Gastrocnemius medialis (tissue), 4 donors: Measurements from ENCODE around the gene CCDC171. TPM values are rescaled to one million over a fixed set of nuclear protein-coding genes. Genes with fewer than 3 reads are reported as not detected.

Experiments used
- ATAC-seq, 2 donors: fragments of 150-250 bp; one replicate each; pipeline ENCODE4 v1.9.1; 2016
- DNase-seq, 2 donors: peaks; one replicate each; pipeline ENCODE4 v3.0.0-alpha.2; 2019
- H3K27ac ChIP-seq, 4 donors: fragments of 200-600 bp; sonication (generic); 1 replicate in 1 of 4; 2 replicates in 3 of 4; pipeline ENCODE4 v1.5.1; 2016 to 2018; ENCODE audit warnings: mild to moderate bottlenecking in 2 of 4, moderate library complexity in 1 of 4
- H3K27me3 ChIP-seq, 3 donors: fragments of 200-600 bp; sonication (generic) in 2 of 3; 1 replicate in 1 of 3; 2 replicates in 2 of 3; pipeline versions ENCODE4 v1.5.1 to v1.6.0; 2016 to 2019; ENCODE audit warnings: mild to moderate bottlenecking in 1 of 3, moderate library complexity in 1 of 3
- H3K36me3 ChIP-seq, 2 donors: fragments of 200-600 bp; sonication (generic) in 1 of 2; one replicate each; pipeline ENCODE4 v1.5.1; 2017 to 2018
- H3K4me1 ChIP-seq, 2 donors: fragments of 200-600 bp; sonication (generic) in 1 of 2; one replicate each; pipeline ENCODE4 v1.5.1; 2016 to 2017; ENCODE audit warnings: mild to moderate bottlenecking in 2 of 2
- H3K4me3 ChIP-seq, 4 donors: fragments of 200-600 bp; sonication (generic) in 3 of 4; 1 replicate in 1 of 4; 2 replicates in 3 of 4; pipeline ENCODE4 v1.5.1; 2016 to 2019; ENCODE audit warnings: mild to moderate bottlenecking in 2 of 4
- H3K9me3 ChIP-seq, 3 donors: fragments of 200-600 bp; sonication (generic) in 2 of 3; 1 replicate in 1 of 3; 2 replicates in 2 of 3; pipeline ENCODE4 v1.5.1; 2016 to 2019
- CTCF ChIP-seq, 5 experiments: fragments of 450-650 bp in 3 of 5; fragments of 200-600 bp in 2 of 5; sonication (generic) in 2 of 5; IDR thresholded peaks in 4 of 5; conservative IDR thresholded peaks in 1 of 5; 1 replicate in 4 of 5; 2 replicates in 1 of 5; pipeline ENCODE4 v1.5.1; 2016 to 2019; ENCODE audit warnings: antibody characterized with exemption in 5 of 5, mild to moderate bottlenecking in 3 of 5, moderate library complexity in 3 of 5
- POLR2A ChIP-seq, 2 donors: fragments of 450-650 bp; IDR thresholded peaks; one replicate each; pipeline ENCODE4 v1.6.1; 2017; ENCODE audit warnings: antibody characterized with exemption in 2 of 2, mild to moderate bottlenecking in 2 of 2, moderate library complexity in 2 of 2
- in situ Hi-C, 4 donors: fragments of 200-750 bp; cut with MboI; loops; one replicate each; pipeline versions ENCODE4 v1.15.0 to v1.8.0; 2017; ENCODE audit warnings: low sequenced_read_pairs in 4 of 4
- intact Hi-C: fragments of 100-400 bp; cut with DNase I; formaldehyde crosslinking; loops from one replicate; pipeline ENCODE4 v1.15.1; 2023; ENCODE audit warnings: low total_unique reads
- total RNA-seq, 4 donors: library from RNA; depleted of rRNA; stranded (reverse); fragments of >200 nt; gene quantifications; one replicate each; pipeline versions ENCODE4 v1.1.0 to v1.2.3, GENCODE V29; 2016

The CCDC171 gene
- total RNA-seq, 4 donors from 2014 or later = 0.61 to 1.7 (median 1.3) TPM

GRCh38 chr9:15612962-15613361 is 60.1 kb downstream of the CCDC171 start:
- in situ Hi-C loops = loop anchor here (5.0 to 25.0 kb wide), 4 partner anchors 326 to 401 kb away; no protein-coding TSS in a partner anchor
- H3K4me1 ChIP-seq = no peaks in the 10 kb centered on the region
- no peaks in the 10 kb centered on the region for H3K27me3 ChIP-seq
- H3K36me3 ChIP-seq = no peaks in the 10 kb centered on the region
- no peaks in the 10 kb centered on the region for H3K9me3 ChIP-seq
- no peak overlapping the region for H3K4me3 ChIP-seq
- TF ChIP-seq POLR2A (IDR thresholded peaks at IDR 0.05) = no peak
- TF ChIP-seq CTCF (IDR thresholded peaks at IDR 0.05 in 4 of 5, conservative IDR thresholded peaks at IDR 0.05 in 1 of 5) = no peak
- ATAC-seq (no peak), DNase-seq (no peak)
- H3K27ac ChIP-seq = no peak overlapping the region
- intact Hi-C loops = no loop called here

GRCh38 chr9:15617782-15618181 is 64.9 kb downstream of the CCDC171 start:
- intact Hi-C loops = no loop called here
- in situ Hi-C loops = loop anchor here (10.0 to 25.0 kb wide), 3 partner anchors 330 to 405 kb away; no protein-coding TSS in a partner anchor
- TF ChIP-seq CTCF (IDR thresholded peaks at IDR 0.05 in 4 of 5, conservative IDR thresholded peaks at IDR 0.05 in 1 of 5) (no peak), POLR2A (IDR thresholded peaks at IDR 0.05) (no peak)

GRCh38 chr9:15618540-15619331 is 65.9 kb downstream of the CCDC171 start:
- no peak overlapping the region for H3K4me3 ChIP-seq
- no peak overlapping the region for H3K27ac ChIP-seq
- ATAC-seq = no peak
- no peak for DNase-seq
- in situ Hi-C loops = loop anchor here (10.0 to 25.0 kb wide), 3 partner anchors 331 to 406 kb away; no protein-coding TSS in a partner anchor
- intact Hi-C loops = no loop called here
- H3K4me1 ChIP-seq = no peaks in the 10 kb centered on the region
- no peaks in the 10 kb centered on the region for H3K36me3 ChIP-seq
- no peaks in the 10 kb centered on the region for H3K27me3 ChIP-seq
- no peak for TF ChIP-seq POLR2A (IDR thresholded peaks at IDR 0.05)
- no peak for TF ChIP-seq CTCF (IDR thresholded peaks at IDR 0.05 in 4 of 5, conservative IDR thresholded peaks at IDR 0.05 in 1 of 5)
- H3K9me3 ChIP-seq = no peaks in the 10 kb centered on the region

More at GRCh38 chr9:15617782-15618181, 64.9 kb downstream of the CCDC171 start:
- Histone ChIP-seq H3K27ac (no peak overlapping the region), H3K27me3 (no peaks in the 10 kb centered on the region), H3K36me3 (no peaks in the 10 kb centered on the region), H3K4me1 (no peaks in the 10 kb centered on the region), H3K9me3 (no peaks in the 10 kb centered on the region), H3K4me3 (no peak overlapping the region)
- DNase-seq (no peak), ATAC-seq (no peak)

- intact Hi-C loops (no loop called here), in situ Hi-C loops (loop anchor here in 2 of 4 donors (25.0 kb wide), 2 partner anchors 335 to 410 kb away; no protein-coding TSS in a partner anchor)
- no peak for TF ChIP-seq CTCF (IDR thresholded peaks at IDR 0.05 in 4 of 5, conservative IDR thresholded peaks at IDR 0.05 in 1 of 5)
- TF ChIP-seq POLR2A (IDR thresholded peaks at IDR 0.05) = no peak
- H3K4me1 ChIP-seq = no peaks in the 10 kb centered on the region
- DNase-seq (no peak), ATAC-seq (no peak)
- H3K4me3 ChIP-seq = no peak overlapping the region
- no peaks in the 10 kb centered on the region for H3K36me3 ChIP-seq
- no peaks in the 10 kb centered on the region for H3K9me3 ChIP-seq
- H3K27me3 ChIP-seq = no peaks in the 10 kb centered on the region
- no peak overlapping the region for H3K27ac ChIP-seq
Observed at GRCh38 chr9:15622318-15622971, 69.6 kb downstream of the CCDC171 start.
